ENCODE results near the gene RRAGC. TPM values are rescaled to one million over a fixed set of nuclear protein-coding genes. Genes with fewer than 3 reads are reported as not detected.

RRAGC gene
- total and polyA plus RNA-seq, 10 of the 15 experiments (the other 5 are each of a cell fraction or from before 2014, with no cell fraction given), result 5.5 to 22.1 (median 15.0) TPM

- H2AFZ ChIP-seq (ENCODE audit: control insufficient read depth, low read depth, low read length), result no peak overlapping the region
- ChIA-PET POLR2A (interaction anchor here (1.0 kb wide), 1 partner anchor 210 kb away, joined by 5 read pairs; no protein-coding TSS in a partner anchor), CTCF (interaction anchor here (0.8 to 4.7 kb wide), 17 partner anchors 8 to 793 kb away, joined by 3 to 33 read pairs (median 4); no protein-coding TSS in a partner anchor), RAD21 (ENCODE audit: unreplicated experiment) (interaction anchor here (0.7 to 1.6 kb wide), 9 partner anchors 16 to 791 kb away, joined by 3 to 8 read pairs (median 3); partner anchors contain the start of gene POU3F1), SMC1A (ENCODE audit: uncharacterized antibody, unreplicated experiment) (interaction anchor here (0.6 to 1.8 kb wide), 9 partner anchors 16 to 795 kb away, joined by 3 to 8 read pairs (median 3); no protein-coding TSS in a partner anchor)
- H3K4me2 ChIP-seq (ENCODE audit: control insufficient read depth, insufficient read depth), result no peak overlapping the region
- DNase-seq (ENCODE audit: low read depth, low spot score) (no peak), ATAC-seq (no peak), FAIRE-seq (no peak)
- no peaks in the 10 kb centered on the region; the same call in 1 of the 3 replicates for H3K9me3 ChIP-seq (replicated peaks; ENCODE audit: control insufficient read depth, insufficient read depth, low read length)
- in situ Hi-C loops (cut with MboI) (loop anchor here (5.0 kb wide), 1 partner anchor 792 kb away; no protein-coding TSS in a partner anchor), intact Hi-C loops (cut with micrococcal nuclease; ENCODE audit: unreplicated experiment) (loop anchor here (5.0 kb wide), 2 partner anchors 212 to 777 kb away; no protein-coding TSS in a partner anchor)
- H3K9ac ChIP-seq (ENCODE audit: control insufficient read depth, insufficient read depth, low read length), result no peak overlapping the region
- H3K4me3 ChIP-seq, result no peak overlapping the region
- H3K79me2 ChIP-seq (ENCODE audit: control insufficient read depth, insufficient read depth, low read length), result no peaks in the 10 kb centered on the region
- no peaks in the 10 kb centered on the region for H4K20me1 ChIP-seq (ENCODE audit: control insufficient read depth, insufficient read depth)
- no peak overlapping the region for H3K27ac ChIP-seq (ENCODE audit: control insufficient read depth, insufficient read depth)
- no TSS peak for BruUV-seq (replicated peaks)
- H3K27me3 ChIP-seq (replicated peaks in 1 of 2; ENCODE audit: control insufficient read depth in 2 of 2, insufficient read depth in 2 of 2, low read length in 1 of 2), result no peaks in the 10 kb centered on the region
- whole genome bisulfite sequencing (ENCODE audit: insufficient coverage, insufficient replicate concordance, low lambda C conversion rate, missing lambda C conversion rate), result 51% methylated on average over 2 of the region's 2 CpGs
- no peaks in the 10 kb centered on the region for H3K36me3 ChIP-seq (ENCODE audit: control insufficient read depth in 2 of 2, insufficient read depth in 2 of 2, low read length in 1 of 2)
- peaks cover 8% of the 10 kb centered on the region for H3K4me1 ChIP-seq (ENCODE audit: control insufficient read depth, insufficient read depth, low read length)
- TF ChIP-seq, protein P1, sequence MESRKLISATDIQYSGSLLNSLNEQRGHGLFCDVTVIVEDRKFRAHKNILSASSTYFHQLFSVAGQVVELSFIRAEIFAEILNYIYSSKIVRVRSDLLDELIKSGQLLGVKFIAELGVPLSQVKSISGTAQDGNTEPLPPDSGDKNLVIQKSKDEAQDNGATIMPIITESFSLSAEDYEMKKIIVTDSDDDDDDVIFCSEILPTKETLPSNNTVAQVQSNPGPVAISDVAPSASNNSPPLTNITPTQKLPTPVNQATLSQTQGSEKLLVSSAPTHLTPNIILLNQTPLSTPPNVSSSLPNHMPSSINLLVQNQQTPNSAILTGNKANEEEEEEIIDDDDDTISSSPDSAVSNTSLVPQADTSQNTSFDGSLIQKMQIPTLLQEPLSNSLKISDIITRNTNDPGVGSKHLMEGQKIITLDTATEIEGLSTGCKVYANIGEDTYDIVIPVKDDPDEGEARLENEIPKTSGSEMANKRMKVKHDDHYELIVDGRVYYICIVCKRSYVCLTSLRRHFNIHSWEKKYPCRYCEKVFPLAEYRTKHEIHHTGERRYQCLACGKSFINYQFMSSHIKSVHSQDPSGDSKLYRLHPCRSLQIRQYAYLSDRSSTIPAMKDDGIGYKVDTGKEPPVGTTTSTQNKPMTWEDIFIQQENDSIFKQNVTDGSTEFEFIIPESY (IDR thresholded peaks at IDR 0.05), result no peak
- TF ChIP-seq NBN (IDR thresholded peaks at IDR 0.05) (no peak), SUZ12 (IDR thresholded peaks at IDR 0.05; ENCODE audit: unreplicated experiment) (no peak), SP1 (IDR thresholded peaks at IDR 0.05; ENCODE audit: low read depth, low read length) (no peak), NFXL1 (IDR thresholded peaks at IDR 0.05; ENCODE audit: borderline replicate concordance) (no peak), EED (IDR thresholded peaks at IDR 0.05; ENCODE audit: low read depth) (no peak), RELA (IDR thresholded peaks at IDR 0.05; ENCODE audit: borderline replicate concordance, partially characterized antibody) (no peak), MEF2B (IDR thresholded peaks at IDR 0.05; ENCODE audit: partially characterized antibody, poor library complexity, severe bottlenecking) (no peak), YBX1 (IDR thresholded peaks at IDR 0.05) (no peak), BMI1 (IDR thresholded peaks at IDR 0.05; ENCODE audit: borderline replicate concordance) (no peak), CBX3 (IDR thresholded peaks at IDR 0.05; ENCODE audit: borderline replicate concordance, low read depth) (no peak), YY1 (IDR thresholded peaks at IDR 0.05; ENCODE audit: low read depth, low read length) (no peak), TAF1 (IDR thresholded peaks at IDR 0.05; ENCODE audit: borderline replicate concordance, low read depth, low read length) (no peak), TCF12 (IDR thresholded peaks at IDR 0.05; ENCODE audit: low read depth, low read length) (no peak), PBX3 (IDR thresholded peaks at IDR 0.05; ENCODE audit: insufficient replicate concordance, low read depth, low read length) (no peak), NR2F1 (conservative IDR thresholded peaks at IDR 0.05) (no peak)
- TF ChIP-seq, protein P2, sequence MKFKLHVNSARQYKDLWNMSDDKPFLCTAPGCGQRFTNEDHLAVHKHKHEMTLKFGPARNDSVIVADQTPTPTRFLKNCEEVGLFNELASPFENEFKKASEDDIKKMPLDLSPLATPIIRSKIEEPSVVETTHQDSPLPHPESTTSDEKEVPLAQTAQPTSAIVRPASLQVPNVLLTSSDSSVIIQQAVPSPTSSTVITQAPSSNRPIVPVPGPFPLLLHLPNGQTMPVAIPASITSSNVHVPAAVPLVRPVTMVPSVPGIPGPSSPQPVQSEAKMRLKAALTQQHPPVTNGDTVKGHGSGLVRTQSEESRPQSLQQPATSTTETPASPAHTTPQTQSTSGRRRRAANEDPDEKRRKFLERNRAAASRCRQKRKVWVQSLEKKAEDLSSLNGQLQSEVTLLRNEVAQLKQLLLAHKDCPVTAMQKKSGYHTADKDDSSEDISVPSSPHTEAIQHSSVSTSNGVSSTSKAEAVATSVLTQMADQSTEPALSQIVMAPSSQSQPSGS (IDR thresholded peaks at IDR 0.05; ENCODE audit: low read length), result no peak
- TF ChIP-seq, protein P3, sequence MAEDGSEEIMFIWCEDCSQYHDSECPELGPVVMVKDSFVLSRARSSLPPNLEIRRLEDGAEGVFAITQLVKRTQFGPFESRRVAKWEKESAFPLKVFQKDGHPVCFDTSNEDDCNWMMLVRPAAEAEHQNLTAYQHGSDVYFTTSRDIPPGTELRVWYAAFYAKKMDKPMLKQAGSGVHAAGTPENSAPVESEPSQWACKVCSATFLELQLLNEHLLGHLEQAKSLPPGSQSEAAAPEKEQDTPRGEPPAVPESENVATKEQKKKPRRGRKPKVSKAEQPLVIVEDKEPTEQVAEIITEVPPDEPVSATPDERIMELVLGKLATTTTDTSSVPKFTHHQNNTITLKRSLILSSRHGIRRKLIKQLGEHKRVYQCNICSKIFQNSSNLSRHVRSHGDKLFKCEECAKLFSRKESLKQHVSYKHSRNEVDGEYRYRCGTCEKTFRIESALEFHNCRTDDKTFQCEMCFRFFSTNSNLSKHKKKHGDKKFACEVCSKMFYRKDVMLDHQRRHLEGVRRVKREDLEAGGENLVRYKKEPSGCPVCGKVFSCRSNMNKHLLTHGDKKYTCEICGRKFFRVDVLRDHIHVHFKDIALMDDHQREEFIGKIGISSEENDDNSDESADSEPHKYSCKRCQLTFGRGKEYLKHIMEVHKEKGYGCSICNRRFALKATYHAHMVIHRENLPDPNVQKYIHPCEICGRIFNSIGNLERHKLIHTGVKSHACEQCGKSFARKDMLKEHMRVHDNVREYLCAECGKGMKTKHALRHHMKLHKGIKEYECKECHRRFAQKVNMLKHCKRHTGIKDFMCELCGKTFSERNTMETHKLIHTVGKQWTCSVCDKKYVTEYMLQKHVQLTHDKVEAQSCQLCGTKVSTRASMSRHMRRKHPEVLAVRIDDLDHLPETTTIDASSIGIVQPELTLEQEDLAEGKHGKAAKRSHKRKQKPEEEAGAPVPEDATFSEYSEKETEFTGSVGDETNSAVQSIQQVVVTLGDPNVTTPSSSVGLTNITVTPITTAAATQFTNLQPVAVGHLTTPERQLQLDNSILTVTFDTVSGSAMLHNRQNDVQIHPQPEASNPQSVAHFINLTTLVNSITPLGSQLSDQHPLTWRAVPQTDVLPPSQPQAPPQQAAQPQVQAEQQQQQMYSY (CRISPR knock-in tag; IDR thresholded peaks at IDR 0.05), result no peak
Measured at GRCh38 chr1:38819516-38819915, 40.1 kb downstream of the RRAGC start.
